Breast epithelium (tissue), 3 donors: ENCODE data around the gene TCFL5.

Experiments used
- POLR2AphosphoS5 ChIP-seq, 3 donors: sonication (generic); formaldehyde crosslinking; IDR thresholded peaks; one replicate each; pipeline ENCODE4 v1.6.1; 2017; ENCODE audit warnings: antibody characterized with exemption in 3 of 3
- TF ChIP-seq, protein P1 (sequence below), 3 donors: fragments of 450-650 bp; IDR thresholded peaks; one replicate each; pipeline ENCODE4 v1.5.1; 2016 to 2017; ENCODE audit warnings: antibody characterized with exemption in 3 of 3, mild to moderate bottlenecking in 3 of 3, moderate library complexity in 3 of 3

- TF ChIP-seq, protein P1, sequence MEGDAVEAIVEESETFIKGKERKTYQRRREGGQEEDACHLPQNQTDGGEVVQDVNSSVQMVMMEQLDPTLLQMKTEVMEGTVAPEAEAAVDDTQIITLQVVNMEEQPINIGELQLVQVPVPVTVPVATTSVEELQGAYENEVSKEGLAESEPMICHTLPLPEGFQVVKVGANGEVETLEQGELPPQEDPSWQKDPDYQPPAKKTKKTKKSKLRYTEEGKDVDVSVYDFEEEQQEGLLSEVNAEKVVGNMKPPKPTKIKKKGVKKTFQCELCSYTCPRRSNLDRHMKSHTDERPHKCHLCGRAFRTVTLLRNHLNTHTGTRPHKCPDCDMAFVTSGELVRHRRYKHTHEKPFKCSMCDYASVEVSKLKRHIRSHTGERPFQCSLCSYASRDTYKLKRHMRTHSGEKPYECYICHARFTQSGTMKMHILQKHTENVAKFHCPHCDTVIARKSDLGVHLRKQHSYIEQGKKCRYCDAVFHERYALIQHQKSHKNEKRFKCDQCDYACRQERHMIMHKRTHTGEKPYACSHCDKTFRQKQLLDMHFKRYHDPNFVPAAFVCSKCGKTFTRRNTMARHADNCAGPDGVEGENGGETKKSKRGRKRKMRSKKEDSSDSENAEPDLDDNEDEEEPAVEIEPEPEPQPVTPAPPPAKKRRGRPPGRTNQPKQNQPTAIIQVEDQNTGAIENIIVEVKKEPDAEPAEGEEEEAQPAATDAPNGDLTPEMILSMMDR (IDR thresholded peaks at IDR 0.05): peak; percentile 75 to 96 (median 81)
- TF ChIP-seq POLR2AphosphoS5 (IDR thresholded peaks at IDR 0.05): peak; percentile 29 to 56 (median 31)
Measured at GRCh38 chr20:62900052-62900691, 38.5 kb upstream of the TCFL5 start.
